ENCODE results near the gene BCL2L12. TPM values are rescaled to one million over a fixed set of nuclear protein-coding genes. Genes with fewer than 3 reads are reported as not detected.
A peak's percentile ranks its signal among the peaks of the same experiment; 100 is the strongest.

Gene BCL2L12, protein sequence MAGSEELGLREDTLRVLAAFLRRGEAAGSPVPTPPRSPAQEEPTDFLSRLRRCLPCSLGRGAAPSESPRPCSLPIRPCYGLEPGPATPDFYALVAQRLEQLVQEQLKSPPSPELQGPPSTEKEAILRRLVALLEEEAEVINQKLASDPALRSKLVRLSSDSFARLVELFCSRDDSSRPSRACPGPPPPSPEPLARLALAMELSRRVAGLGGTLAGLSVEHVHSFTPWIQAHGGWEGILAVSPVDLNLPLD
- total RNA-seq (2016; rRNA removed; fragmentation: Illumina TruSeq; extraction: Trizol) (32.6 and 40.8 TPM in 2 replicates), polyA plus RNA-seq (2011; rRNA removed) (25.9 and 26.8 TPM in 2 replicates), polyA minus RNA-seq (2011; rRNA and poly(A)+ RNA removed; ENCODE audit: low replicate concordance) (13.7 and 25.5 TPM in 2 replicates), Bru-seq, nascent RNA (percentile 57 among the genes with signal in this experiment), BruChase-seq, experiment 1, labeled RNA remaining after a 6-hour chase (percentile 78 among the genes with signal in this experiment), BruChase-seq, experiment 2, labeled RNA remaining after a 2-hour chase (percentile 73 among the genes with signal in this experiment)
- 40.5 and 48.9 TPM in 2 replicates for total RNA-seq (2016; cell fraction: cytosol; rRNA removed; fragmentation: Illumina TruSeq; extraction: Trizol; ENCODE audit: low read depth)
- total RNA-seq (2016; cell fraction: insoluble cytoplasmic fraction; rRNA removed; fragmentation: Illumina TruSeq; extraction: Trizol) = 24.9 and 37.3 TPM in 2 replicates
- total RNA-seq (2016; cell fraction: membrane; rRNA removed; fragmentation: Illumina TruSeq; extraction: Trizol) = 43.5 and 49.7 TPM in 2 replicates
- 21.3 and 23.0 TPM in 2 replicates for total RNA-seq (2016; cell fraction: nucleus; rRNA removed; fragmentation: Illumina TruSeq; extraction: Trizol)
- polyA plus RNA-seq (2011; cell fraction: cytosol; rRNA removed) = 15.4 and 32.6 TPM in 2 replicates
- polyA plus RNA-seq (2011; cell fraction: nucleus; rRNA removed) = 36.4 and 36.7 TPM in 2 replicates
- polyA plus RNA-seq (2012) = 18.1 and 30.0 TPM in 2 replicates
- polyA plus RNA-seq (2016; cell fraction: cytosol; fragmentation: Illumina TruSeq; extraction: Trizol; ENCODE audit: low read depth) = 55.6 and 70.4 TPM in 2 replicates
- polyA plus RNA-seq (2016; cell fraction: insoluble cytoplasmic fraction; fragmentation: Illumina TruSeq; extraction: Trizol; ENCODE audit: low read depth) = 42.1 and 43.5 TPM in 2 replicates
- 55.2 and 64.2 TPM in 2 replicates for polyA plus RNA-seq (2016; cell fraction: membrane; fragmentation: Illumina TruSeq; extraction: Trizol; ENCODE audit: low read depth)
- 55.4 and 61.4 TPM in 2 replicates for polyA plus RNA-seq (2016; cell fraction: nucleus; fragmentation: Illumina TruSeq; extraction: Trizol; ENCODE audit: insufficient read depth, low read depth)
- polyA minus RNA-seq (2011; cell fraction: cytosol; rRNA and poly(A)+ RNA removed) = 6.4 and 11.1 TPM in 2 replicates
- 4.2 and 9.6 TPM in 2 replicates for polyA minus RNA-seq (2011; cell fraction: nucleus; rRNA and poly(A)+ RNA removed)
- long read RNA-seq, experiment 1, transcript BCL2L12-212 (7 exons, 1,854 nt) = major isoform, 37 of 63 reads
- long read RNA-seq, experiment 1, transcript BCL2L12-207 (6 exons, 893 nt) = minor isoform, 15 of 63 reads
- long read RNA-seq, experiment 1, partial matches to known transcripts = 3 of 63 reads
- long read RNA-seq, experiment 1, other reads (novel, unspliced or antisense) = 3 of 63 reads
- long read RNA-seq, experiment 2, transcript BCL2L12-207 (6 exons, 893 nt) = minor isoform, 6 of 61 reads
- long read RNA-seq, experiment 2, transcript BCL2L12-212 (7 exons, 1,854 nt) = major isoform, 30 of 61 reads
- long read RNA-seq, experiment 2, partial matches to known transcripts = 8 of 61 reads
- long read RNA-seq, experiment 2, other reads (novel, unspliced or antisense) = 15 of 61 reads

DNA sequence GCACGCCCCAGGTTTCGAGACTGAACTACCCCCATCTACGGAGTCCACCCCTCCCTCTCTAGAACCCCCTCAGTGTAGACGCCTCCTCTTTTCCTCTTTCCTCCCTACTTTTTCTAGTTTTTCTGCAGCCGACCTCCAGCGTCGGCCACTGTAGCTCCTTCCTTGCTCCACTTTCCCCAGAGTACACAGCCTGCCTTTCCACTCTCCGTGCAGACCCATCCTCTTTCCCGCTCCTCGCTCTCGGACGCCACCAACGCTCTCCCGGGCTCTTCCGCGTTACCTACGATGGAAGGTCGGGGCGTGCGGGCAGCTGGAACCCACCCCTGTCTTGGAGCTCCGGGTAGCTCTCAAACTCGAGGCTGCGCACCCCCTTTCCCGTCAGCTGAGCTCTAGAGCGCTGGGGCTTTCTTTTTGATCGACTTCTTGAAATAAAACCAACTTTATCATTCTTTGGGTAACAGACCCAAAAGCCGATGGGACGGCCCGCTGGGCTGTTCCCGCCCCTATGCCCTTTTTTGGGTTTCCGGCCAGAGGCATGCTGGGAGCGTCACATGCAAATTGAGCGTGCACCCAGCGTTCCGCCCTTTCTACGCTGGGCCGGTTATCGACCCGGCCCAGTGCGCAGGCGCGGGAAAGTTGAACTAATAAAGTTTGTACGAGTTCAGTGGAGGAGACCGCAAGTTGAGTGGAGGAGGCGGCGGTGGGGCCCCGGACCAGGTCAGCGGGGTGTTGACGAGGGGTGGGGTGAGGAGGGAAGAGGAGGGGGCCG is at the start of gene BCL2L12, which contains the start of gene IRF3:
TSS of gene BCL2L12 (plus strand) at position 583 of the 769 bp plus-strand sequence. CDS start 760 bp downstream, outside the sequence.
TSS of gene IRF3 (minus strand) at position 507 of the 769 bp plus-strand sequence. CDS start 1,019 bp downstream, outside the sequence.
- ATAC-seq (peak; percentile 81), DNase-seq (ENCODE audit: low spot score) (peak; percentile 92), FAIRE-seq (peak; percentile 92)
- H3K4me3 ChIP-seq (replicated peaks in 1 of 3; ENCODE audit: insufficient read depth in 1 of 3, low read depth in 2 of 3, low read length in 3 of 3) = peak within 1 kb of the TSS; percentile 63 to 96 (median 93)
- intact Hi-C loops (cut with micrococcal nuclease; ENCODE audit: unreplicated experiment) (loop anchor here (2.0 kb wide), 1 partner anchor 25 kb away; the partner anchor contains the start of gene RRAS), in situ Hi-C loops (cut with HindIII; ENCODE audit: extremely low pct_ligation_motif_present, low pct_unique_long_range_greater_than_20kb) (no loop called here)
- no peak within 1 kb of the TSS for H2AFZ ChIP-seq (ENCODE audit: low read length)
- H4K20me1 ChIP-seq (ENCODE audit: insufficient read depth, low read length) = peaks cover 5% of the 10 kb centered on the region; the same call in 1 of the 2 replicates
- no peaks in the 10 kb centered on the region; a peak in 1 of 5 replicates for H3K27me3 ChIP-seq (ENCODE audit: control insufficient read depth in 1 of 2, insufficient read depth in 2 of 2, low read length in 2 of 2)
- CTCF ChIA-PET (ENCODE audit: low intra/inter-chr PET ratio, low total read pairs) = no interaction called here
- H3K4me2 ChIP-seq (ENCODE audit: low read depth, low read length) = peak within 1 kb of the TSS; percentile 98
- WGBS (ENCODE audit: low lambda C conversion rate) = under 1% methylated on average over 46 of the region's 50 CpGs
- peak within 1 kb of the TSS; percentile 90 for H3K9ac ChIP-seq (ENCODE audit: insufficient read depth, low read depth, low read length)
- H3K79me2 ChIP-seq (ENCODE audit: insufficient read depth, low read length) = peaks cover 30% of the 10 kb centered on the region
- H3K9me3 ChIP-seq (ENCODE audit: low read length) = no peaks in the 10 kb centered on the region
- peak within 1 kb of the TSS; percentile 74 for H3K27ac ChIP-seq (ENCODE audit: extremely low read length, insufficient read depth, low read length)
- POLR2A ChIA-PET = interaction anchor here (1.5 to 5.7 kb wide), 4 partner anchors 11 to 153 kb away, joined by 3 to 92 read pairs (median 30); partner anchors contain the start of genes FCGRT, PRMT1, RRAS and SCAF1
- peaks cover 27% of the 10 kb centered on the region for H3K4me1 ChIP-seq (ENCODE audit: insufficient read depth, low read length)
- BruUV-seq (replicated peaks) = TSS peak; percentile 51
- peaks cover 9 to 27% of the 10 kb centered on the region in 2 experiments for H3K36me3 ChIP-seq (replicated peaks in 1 of 2; ENCODE audit: control insufficient read depth in 1 of 2, insufficient read depth in 2 of 2, low read length in 2 of 2)
- TF ChIP-seq ZNF224 (CRISPR knock-in tag; IDR thresholded peaks at IDR 0.05) = peak; percentile 42; the same call in 1 of the 2 replicates
- TF ChIP-seq, protein P1, sequence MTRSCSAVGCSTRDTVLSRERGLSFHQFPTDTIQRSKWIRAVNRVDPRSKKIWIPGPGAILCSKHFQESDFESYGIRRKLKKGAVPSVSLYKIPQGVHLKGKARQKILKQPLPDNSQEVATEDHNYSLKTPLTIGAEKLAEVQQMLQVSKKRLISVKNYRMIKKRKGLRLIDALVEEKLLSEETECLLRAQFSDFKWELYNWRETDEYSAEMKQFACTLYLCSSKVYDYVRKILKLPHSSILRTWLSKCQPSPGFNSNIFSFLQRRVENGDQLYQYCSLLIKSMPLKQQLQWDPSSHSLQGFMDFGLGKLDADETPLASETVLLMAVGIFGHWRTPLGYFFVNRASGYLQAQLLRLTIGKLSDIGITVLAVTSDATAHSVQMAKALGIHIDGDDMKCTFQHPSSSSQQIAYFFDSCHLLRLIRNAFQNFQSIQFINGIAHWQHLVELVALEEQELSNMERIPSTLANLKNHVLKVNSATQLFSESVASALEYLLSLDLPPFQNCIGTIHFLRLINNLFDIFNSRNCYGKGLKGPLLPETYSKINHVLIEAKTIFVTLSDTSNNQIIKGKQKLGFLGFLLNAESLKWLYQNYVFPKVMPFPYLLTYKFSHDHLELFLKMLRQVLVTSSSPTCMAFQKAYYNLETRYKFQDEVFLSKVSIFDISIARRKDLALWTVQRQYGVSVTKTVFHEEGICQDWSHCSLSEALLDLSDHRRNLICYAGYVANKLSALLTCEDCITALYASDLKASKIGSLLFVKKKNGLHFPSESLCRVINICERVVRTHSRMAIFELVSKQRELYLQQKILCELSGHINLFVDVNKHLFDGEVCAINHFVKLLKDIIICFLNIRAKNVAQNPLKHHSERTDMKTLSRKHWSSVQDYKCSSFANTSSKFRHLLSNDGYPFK (CRISPR knock-in tag; IDR thresholded peaks at IDR 0.05; ENCODE audit: borderline replicate concordance) = peak; percentile 96
- TF ChIP-seq, protein P2, sequence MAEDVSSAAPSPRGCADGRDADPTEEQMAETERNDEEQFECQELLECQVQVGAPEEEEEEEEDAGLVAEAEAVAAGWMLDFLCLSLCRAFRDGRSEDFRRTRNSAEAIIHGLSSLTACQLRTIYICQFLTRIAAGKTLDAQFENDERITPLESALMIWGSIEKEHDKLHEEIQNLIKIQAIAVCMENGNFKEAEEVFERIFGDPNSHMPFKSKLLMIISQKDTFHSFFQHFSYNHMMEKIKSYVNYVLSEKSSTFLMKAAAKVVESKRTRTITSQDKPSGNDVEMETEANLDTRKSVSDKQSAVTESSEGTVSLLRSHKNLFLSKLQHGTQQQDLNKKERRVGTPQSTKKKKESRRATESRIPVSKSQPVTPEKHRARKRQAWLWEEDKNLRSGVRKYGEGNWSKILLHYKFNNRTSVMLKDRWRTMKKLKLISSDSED (CRISPR knock-in tag; IDR thresholded peaks at IDR 0.05) = no peak
- peak; percentile 73 for TF ChIP-seq MEF2D (CRISPR knock-in tag; IDR thresholded peaks at IDR 0.05)
- no peak for TF ChIP-seq NR2F6 (IDR thresholded peaks at IDR 0.05)
- no peak for TF ChIP-seq NR2F6 (CRISPR knock-in tag; IDR thresholded peaks at IDR 0.05)
- 0 out of 2 replicates have a peak, but pooled peaks have one; percentile 37 for TF ChIP-seq HES4 (CRISPR knock-in tag; IDR thresholded peaks at IDR 0.05; ENCODE audit: borderline replicate concordance)
- TF ChIP-seq, protein P3, sequence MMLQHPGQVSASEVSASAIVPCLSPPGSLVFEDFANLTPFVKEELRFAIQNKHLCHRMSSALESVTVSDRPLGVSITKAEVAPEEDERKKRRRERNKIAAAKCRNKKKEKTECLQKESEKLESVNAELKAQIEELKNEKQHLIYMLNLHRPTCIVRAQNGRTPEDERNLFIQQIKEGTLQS (CRISPR knock-in tag; IDR thresholded peaks at IDR 0.05) = no peak
- TF ChIP-seq SP5 (CRISPR knock-in tag; IDR thresholded peaks at IDR 0.05; ENCODE audit: borderline replicate concordance, low read depth) = peak; percentile 51; the same call in 1 of the 2 replicates
- TF ChIP-seq, protein P4, sequence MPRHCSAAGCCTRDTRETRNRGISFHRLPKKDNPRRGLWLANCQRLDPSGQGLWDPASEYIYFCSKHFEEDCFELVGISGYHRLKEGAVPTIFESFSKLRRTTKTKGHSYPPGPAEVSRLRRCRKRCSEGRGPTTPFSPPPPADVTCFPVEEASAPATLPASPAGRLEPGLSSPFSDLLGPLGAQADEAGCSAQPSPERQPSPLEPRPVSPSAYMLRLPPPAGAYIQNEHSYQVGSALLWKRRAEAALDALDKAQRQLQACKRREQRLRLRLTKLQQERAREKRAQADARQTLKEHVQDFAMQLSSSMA (CRISPR knock-in tag; IDR thresholded peaks at IDR 0.05) = no peak

Measured in HepG2 (cell line).